Astrocyte (in vitro differentiated cells and primary cell): ENCODE data around the gene CLDN2.

Experiments used
- EZH2 ChIP-seq: IDR thresholded peaks from 2 replicates; pipeline ENCODE4 v1.6.1; 2012; ENCODE audit warnings: mild to moderate bottlenecking, low read length, inconsistent platforms; ENCODE audit not compliant: insufficient read depth
- TF ChIP-seq, protein P1 (sequence below): IDR thresholded peaks from 2 replicates; pipeline ENCODE4 v1.5.1; 2011; ENCODE audit warnings: low read depth, mild to moderate bottlenecking, inconsistent platforms, low read length, moderate library complexity; ENCODE audit not compliant: insufficient read depth

DNA sequence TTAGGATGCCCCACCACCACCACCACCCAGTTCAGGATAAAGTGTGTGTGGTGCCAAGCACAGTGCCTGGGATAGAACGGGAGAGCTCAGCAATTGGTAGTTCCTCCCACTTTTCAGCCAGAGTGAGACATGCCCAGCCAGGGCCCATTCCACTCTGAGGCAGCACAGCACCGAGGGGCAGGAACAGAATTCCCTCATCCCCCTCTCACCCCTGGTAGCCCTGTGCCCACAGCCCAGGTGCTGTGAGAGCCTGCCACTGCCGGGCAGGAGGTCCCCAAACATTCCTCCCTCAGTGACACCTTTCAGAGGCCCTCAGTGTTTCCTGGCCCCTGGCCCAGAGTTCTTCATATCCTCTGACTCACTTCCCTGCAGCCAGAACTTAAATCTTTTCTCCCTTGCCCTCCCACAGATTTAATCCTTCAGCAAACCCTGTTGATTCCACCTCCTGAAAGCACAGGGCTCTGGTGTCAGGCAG lies 25.2 kb upstream of the CLDN2 start:
- no peak for TF ChIP-seq EZH2
- TF ChIP-seq, protein P1, sequence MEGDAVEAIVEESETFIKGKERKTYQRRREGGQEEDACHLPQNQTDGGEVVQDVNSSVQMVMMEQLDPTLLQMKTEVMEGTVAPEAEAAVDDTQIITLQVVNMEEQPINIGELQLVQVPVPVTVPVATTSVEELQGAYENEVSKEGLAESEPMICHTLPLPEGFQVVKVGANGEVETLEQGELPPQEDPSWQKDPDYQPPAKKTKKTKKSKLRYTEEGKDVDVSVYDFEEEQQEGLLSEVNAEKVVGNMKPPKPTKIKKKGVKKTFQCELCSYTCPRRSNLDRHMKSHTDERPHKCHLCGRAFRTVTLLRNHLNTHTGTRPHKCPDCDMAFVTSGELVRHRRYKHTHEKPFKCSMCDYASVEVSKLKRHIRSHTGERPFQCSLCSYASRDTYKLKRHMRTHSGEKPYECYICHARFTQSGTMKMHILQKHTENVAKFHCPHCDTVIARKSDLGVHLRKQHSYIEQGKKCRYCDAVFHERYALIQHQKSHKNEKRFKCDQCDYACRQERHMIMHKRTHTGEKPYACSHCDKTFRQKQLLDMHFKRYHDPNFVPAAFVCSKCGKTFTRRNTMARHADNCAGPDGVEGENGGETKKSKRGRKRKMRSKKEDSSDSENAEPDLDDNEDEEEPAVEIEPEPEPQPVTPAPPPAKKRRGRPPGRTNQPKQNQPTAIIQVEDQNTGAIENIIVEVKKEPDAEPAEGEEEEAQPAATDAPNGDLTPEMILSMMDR: no peak
